ENCODE results near the gene ANKRD42. TPM values are rescaled to one million over a fixed set of nuclear protein-coding genes. Genes with fewer than 3 reads are reported as not detected.
A peak's percentile ranks its signal among the peaks of the same experiment; 100 is the strongest.

ANKRD42 gene
- total and polyA plus RNA-seq, 9 of the 15 experiments (the other 6 are each of a cell fraction or from before 2014, with no cell fraction given): 2.8 to 9.1 (median 6.1) TPM

- TF ChIP-seq, protein P1, sequence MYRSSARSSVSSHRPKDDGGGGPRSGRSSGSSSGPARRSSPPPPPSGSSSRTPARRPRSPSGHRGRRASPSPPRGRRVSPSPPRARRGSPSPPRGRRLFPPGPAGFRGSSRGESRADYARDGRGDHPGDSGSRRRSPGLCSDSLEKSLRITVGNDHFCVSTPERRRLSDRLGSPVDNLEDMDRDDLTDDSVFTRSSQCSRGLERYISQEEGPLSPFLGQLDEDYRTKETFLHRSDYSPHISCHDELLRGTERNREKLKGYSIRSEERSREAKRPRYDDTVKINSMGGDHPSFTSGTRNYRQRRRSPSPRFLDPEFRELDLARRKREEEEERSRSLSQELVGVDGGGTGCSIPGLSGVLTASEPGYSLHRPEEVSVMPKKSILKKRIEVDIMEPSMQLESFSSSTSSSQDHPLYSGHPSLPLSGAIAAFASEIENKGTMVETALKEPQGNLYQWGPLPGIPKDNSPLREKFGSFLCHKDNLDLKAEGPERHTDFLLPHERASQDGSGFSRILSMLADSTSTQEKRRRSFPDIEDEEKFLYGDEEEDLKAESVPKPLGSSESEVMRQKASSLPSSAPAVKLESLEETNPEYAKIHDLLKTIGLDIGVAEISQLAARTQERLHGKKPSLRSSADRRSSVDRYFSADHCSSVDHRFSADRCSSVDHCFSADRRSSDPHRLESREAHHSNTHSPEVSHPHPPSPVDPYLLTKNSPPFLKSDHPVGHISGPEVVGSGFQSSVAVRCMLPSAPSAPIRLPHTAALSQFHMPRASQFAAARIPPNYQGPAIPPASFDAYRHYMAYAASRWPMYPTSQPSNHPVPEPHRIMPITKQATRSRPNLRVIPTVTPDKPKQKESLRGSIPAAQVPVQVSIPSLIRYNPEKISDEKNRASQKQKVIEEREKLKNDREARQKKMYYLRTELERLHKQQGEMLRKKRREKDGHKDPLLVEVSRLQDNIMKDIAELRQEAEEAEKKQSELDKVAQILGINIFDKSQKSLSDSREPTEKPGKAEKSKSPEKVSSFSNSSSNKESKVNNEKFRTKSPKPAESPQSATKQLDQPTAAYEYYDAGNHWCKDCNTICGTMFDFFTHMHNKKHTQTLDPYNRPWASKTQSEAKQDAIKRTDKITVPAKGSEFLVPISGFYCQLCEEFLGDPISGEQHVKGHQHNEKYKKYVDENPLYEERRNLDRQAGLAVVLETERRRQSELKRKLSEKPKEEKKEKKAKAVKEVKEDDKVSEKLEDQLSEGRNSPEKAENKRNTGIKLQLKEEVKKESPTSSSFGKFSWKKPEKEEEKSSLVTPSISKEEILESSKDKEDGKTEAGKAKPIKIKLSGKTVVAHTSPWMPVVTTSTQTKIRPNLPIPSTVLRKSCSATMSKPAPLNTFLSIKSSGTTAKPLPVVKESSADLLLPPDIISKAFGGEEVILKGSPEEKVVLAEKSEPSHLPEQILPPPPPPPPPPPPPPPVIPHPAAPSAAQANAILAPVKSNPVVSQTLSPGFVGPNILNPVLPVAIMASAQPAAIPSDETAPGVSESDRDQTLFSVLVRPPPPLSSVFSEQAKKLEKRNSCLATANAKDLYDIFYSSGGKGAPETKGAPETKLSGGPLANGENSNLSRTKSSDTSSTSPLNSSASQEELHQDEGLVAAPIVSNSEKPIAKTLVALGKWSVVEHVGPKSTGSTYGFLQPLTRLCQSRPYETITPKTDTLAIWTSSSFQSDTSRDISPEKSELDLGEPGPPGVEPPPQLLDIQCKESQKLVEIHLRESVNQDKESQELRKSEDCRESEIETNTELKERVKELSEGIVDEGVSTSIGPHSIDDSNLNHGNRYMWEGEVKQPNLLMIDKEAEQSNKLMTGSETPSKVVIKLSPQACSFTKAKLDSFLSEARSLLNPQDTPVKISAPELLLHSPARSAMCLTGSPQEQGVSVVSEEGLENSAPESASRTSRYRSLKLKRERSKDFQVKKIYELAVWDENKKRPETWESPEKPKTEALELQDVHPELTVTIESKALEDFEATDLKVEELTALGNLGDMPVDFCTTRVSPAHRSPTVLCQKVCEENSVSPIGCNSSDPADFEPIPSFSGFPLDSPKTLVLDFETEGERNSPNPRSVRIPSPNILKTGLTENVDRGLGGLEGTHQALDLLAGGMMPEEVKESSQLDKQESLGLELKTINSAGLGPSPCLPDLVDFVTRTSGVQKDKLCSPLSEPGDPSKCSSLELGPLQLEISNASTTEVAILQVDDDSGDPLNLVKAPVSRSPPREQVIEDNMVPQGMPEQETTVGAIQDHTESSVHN (IDR thresholded peaks at IDR 0.05; ENCODE audit: borderline replicate concordance in 1 of 2, low read depth in 1 of 2): peak in 1 of 2 experiments; percentile 37; a peak in 1 of 4 replicates
- TF ChIP-seq ZNF707 (CRISPR knock-in tag; conservative IDR thresholded peaks at IDR 0.05): no peak
- peak; percentile 46; the same call in 1 of the 2 replicates for TF ChIP-seq ZBTB17 (CRISPR knock-in tag; IDR thresholded peaks at IDR 0.05)
- TF ChIP-seq, protein P2, sequence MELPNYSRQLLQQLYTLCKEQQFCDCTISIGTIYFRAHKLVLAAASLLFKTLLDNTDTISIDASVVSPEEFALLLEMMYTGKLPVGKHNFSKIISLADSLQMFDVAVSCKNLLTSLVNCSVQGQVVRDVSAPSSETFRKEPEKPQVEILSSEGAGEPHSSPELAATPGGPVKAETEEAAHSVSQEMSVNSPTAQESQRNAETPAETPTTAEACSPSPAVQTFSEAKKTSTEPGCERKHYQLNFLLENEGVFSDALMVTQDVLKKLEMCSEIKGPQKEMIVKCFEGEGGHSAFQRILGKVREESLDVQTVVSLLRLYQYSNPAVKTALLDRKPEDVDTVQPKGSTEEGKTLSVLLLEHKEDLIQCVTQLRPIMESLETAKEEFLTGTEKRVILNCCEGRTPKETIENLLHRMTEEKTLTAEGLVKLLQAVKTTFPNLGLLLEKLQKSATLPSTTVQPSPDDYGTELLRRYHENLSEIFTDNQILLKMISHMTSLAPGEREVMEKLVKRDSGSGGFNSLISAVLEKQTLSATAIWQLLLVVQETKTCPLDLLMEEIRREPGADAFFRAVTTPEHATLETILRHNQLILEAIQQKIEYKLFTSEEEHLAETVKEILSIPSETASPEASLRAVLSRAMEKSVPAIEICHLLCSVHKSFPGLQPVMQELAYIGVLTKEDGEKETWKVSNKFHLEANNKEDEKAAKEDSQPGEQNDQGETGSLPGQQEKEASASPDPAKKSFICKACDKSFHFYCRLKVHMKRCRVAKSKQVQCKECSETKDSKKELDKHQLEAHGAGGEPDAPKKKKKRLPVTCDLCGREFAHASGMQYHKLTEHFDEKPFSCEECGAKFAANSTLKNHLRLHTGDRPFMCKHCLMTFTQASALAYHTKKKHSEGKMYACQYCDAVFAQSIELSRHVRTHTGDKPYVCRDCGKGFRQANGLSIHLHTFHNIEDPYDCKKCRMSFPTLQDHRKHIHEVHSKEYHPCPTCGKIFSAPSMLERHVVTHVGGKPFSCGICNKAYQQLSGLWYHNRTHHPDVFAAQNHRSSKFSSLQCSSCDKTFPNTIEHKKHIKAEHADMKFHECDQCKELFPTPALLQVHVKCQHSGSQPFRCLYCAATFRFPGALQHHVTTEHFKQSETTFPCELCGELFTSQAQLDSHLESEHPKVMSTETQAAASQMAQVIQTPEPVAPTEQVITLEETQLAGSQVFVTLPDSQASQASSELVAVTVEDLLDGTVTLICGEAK (IDR thresholded peaks at IDR 0.05): peak; percentile 64
- TF ChIP-seq, protein P2 (CRISPR knock-in tag; IDR thresholded peaks at IDR 0.05): no peak
- no peak for TF ChIP-seq ZEB2 (IDR thresholded peaks at IDR 0.05)
- no peak for TF ChIP-seq SAFB2 (IDR thresholded peaks at IDR 0.05; ENCODE audit: borderline replicate concordance, low read depth, low read length, severe bottlenecking)
- peak in 1 of 2 experiments; percentile 51; a peak in 2 of 4 replicates for TF ChIP-seq KDM1A (IDR thresholded peaks at IDR 0.05)
- peak; percentile 42; the same call in 1 of the 2 replicates for TF ChIP-seq SMARCE1 (IDR thresholded peaks at IDR 0.05)
These were observed 35.7 kb upstream of the ANKRD42 start (continued) for GRCh38 chr11:83157594-83158356.
